SK-N-SH (cell line): ENCODE data around the gene CCNY. TPM values are rescaled to one million over a fixed set of nuclear protein-coding genes. Genes with fewer than 3 reads are reported as not detected.
"Not testable (repeated sequence)": the region's sequence is repeated elsewhere in the genome, so short reads cannot be mapped to it uniquely, and the experiment has no call there.

Source experiments
- CTCF ChIA-PET: fragments of 300-600, 350-600 bp; formaldehyde crosslinking; extraction: SDS; loops from one replicate; lab custom pipeline; 2021; lab: Yijun Ruan, JAX
- POLR2A ChIA-PET: fragments of 350-600 bp; sonication (Branson Sonifier 250); formaldehyde crosslinking; extraction: SDS; loops from one replicate; lab custom pipeline; 2020; ENCODE audit warnings: antibody characterized with exemption, inconsistent platforms; lab: Yijun Ruan, JAX
- DNase-seq: peaks from one replicate; pipeline ENCODE4 v3.0.0; 2012
- H2AFZ ChIP-seq: fragments of 200-600 bp; sonication (generic); 2 replicates; pipeline ENCODE4 v1.8.1; 2016; ENCODE audit warnings: antibody characterized with exemption, mild to moderate bottlenecking, low read depth
- H3F3A ChIP-seq: fragments of 200-600 bp; sonication (generic); replicated peaks from 2 replicates; pipeline ENCODE3; 2016; ENCODE audit warnings: antibody characterized with exemption, mild to moderate bottlenecking; ENCODE audit not compliant: insufficient read depth
- H3K27ac ChIP-seq, 2 experiments: fragments of 200-500 bp in 1 of 2; fragments of 200-600 bp in 1 of 2; sonication (Bioruptor generic) in 1 of 2; sonication (generic), shearing (Covaris generic) in 1 of 2; 2 replicates each; pipeline versions ENCODE4 v1.5.1 to v1.6.1; 2014 to 2016; ENCODE audit warnings: low read depth in 2 of 2, inconsistent platforms in 1 of 2, low read length in 1 of 2, mild to moderate bottlenecking in 1 of 2, mixed read lengths in 1 of 2
- H3K27me3 ChIP-seq: fragments of 200-600 bp; sonication (generic), shearing (Covaris generic); 2 replicates; pipeline ENCODE4 v1.6.1; 2016; ENCODE audit warnings: mixed run types; ENCODE audit not compliant: insufficient read depth
- H3K36me3 ChIP-seq, 2 experiments: fragments of 200-500 bp in 1 of 2; fragments of 200-600 bp in 1 of 2; sonication (Bioruptor generic) in 1 of 2; sonication (generic) in 1 of 2; replicated peaks in 1 of 2; 2 replicates each; pipeline versions ENCODE3 to v1.5.1; 2014 to 2016; ENCODE audit warnings: low read length in 1 of 2, mild to moderate bottlenecking in 1 of 2; ENCODE audit not compliant: insufficient read depth in 2 of 2, control insufficient read depth in 1 of 2
- H3K4me1 ChIP-seq, 2 experiments: fragments of 200-500 bp in 1 of 2; fragments of 200-600 bp in 1 of 2; sonication (Bioruptor generic) in 1 of 2; sonication (generic), shearing (Covaris generic) in 1 of 2; 2 replicates each; pipeline versions ENCODE4 v1.5.1 to v1.6.1; 2014 to 2016; ENCODE audit warnings: low read depth in 1 of 2, low read length in 1 of 2, mixed run types in 1 of 2; ENCODE audit not compliant: insufficient read depth in 2 of 2, control insufficient read depth in 1 of 2
- H3K4me2 ChIP-seq: fragments of 200-600 bp; sonication (generic), shearing (Covaris generic); 2 replicates; pipeline ENCODE4 v1.6.1; 2017; ENCODE audit warnings: mixed run types
- H3K4me3 ChIP-seq, 2 experiments: fragments of 200-500 bp in 1 of 2; fragments of 200-600 bp in 1 of 2; sonication (Bioruptor generic) in 1 of 2; sonication (generic), shearing (Covaris generic) in 1 of 2; 2 replicates each; pipeline versions ENCODE4 v1.5.1 to v1.8.1; 2014 to 2016; ENCODE audit warnings: low read depth in 2 of 2, inconsistent platforms in 1 of 2, low read length in 1 of 2, mild to moderate bottlenecking in 1 of 2, mixed read lengths in 1 of 2, moderate library complexity in 1 of 2
- H3K79me2 ChIP-seq: fragments of 200-600 bp; sonication (generic); 2 replicates; pipeline ENCODE4 v1.8.1; 2017; ENCODE audit warnings: mild to moderate bottlenecking; ENCODE audit not compliant: insufficient read depth
- H3K9ac ChIP-seq: fragments of 200-600 bp; sonication (generic); 2 replicates; pipeline ENCODE4 v1.6.1; 2017; ENCODE audit warnings: mixed run types
- H3K9me2 ChIP-seq: fragments of 200-600 bp; sonication (generic); 2 replicates; pipeline ENCODE4 v1.6.1; 2017; ENCODE audit warnings: mixed run types
- H3K9me3 ChIP-seq: fragments of 200-600 bp; sonication (generic); 2 replicates; pipeline ENCODE4 v1.6.1; 2017; ENCODE audit warnings: mixed run types, mild to moderate bottlenecking, moderate library complexity
- H4K20me1 ChIP-seq: fragments of 200-600 bp; sonication (generic); 2 replicates; pipeline ENCODE4 v1.6.1; 2017; ENCODE audit warnings: mild to moderate bottlenecking, mixed run types; ENCODE audit not compliant: insufficient read depth
- CHD2 ChIP-seq: fragments of 150-350 bp; IDR thresholded peaks from 2 replicates; pipeline ENCODE4 v1.6.1; 2018; ENCODE audit warnings: low read length; ENCODE audit not compliant: partially characterized antibody
- FOXM1 ChIP-seq: IDR thresholded peaks from 2 replicates; pipeline ENCODE4 v1.4.0; 2012; ENCODE audit warnings: low read depth, mild to moderate bottlenecking
- MXI1 ChIP-seq: IDR thresholded peaks from 2 replicates; pipeline ENCODE4 v1.6.1; 2012; ENCODE audit warnings: mild to moderate bottlenecking, low read depth, low read length, improper control_type of control experiment
- POLR2AphosphoS5 ChIP-seq: IDR thresholded peaks from 2 replicates; pipeline ENCODE4 v1.6.1; 2012; ENCODE audit warnings: low read depth, low read length
- RCOR1 ChIP-seq: fragments of 150-350 bp; IDR thresholded peaks from 2 replicates; pipeline ENCODE4 v1.6.1; 2017; ENCODE audit warnings: antibody characterized with exemption, low read length
- RFX5 ChIP-seq: IDR thresholded peaks from 2 replicates; pipeline ENCODE4 v1.6.1; 2012; ENCODE audit warnings: mild to moderate bottlenecking, improper control_type of control experiment, low read length
- RXRA ChIP-seq: IDR thresholded peaks from 2 replicates; pipeline ENCODE4 v1.4.0; 2012; ENCODE audit warnings: low read depth, mild to moderate bottlenecking, borderline replicate concordance
- SMC3 ChIP-seq: IDR thresholded peaks from 2 replicates; pipeline ENCODE4 v1.6.1; 2012; ENCODE audit warnings: low read depth, low read length, improper control_type of control experiment
- TCF12 ChIP-seq: IDR thresholded peaks from 2 replicates; pipeline ENCODE4 v1.4.0; 2012
- WGBS: methylation state at CpG from one replicate; pipeline ENCODE4 v1.1.6; 2017; ENCODE audit warnings: low lambda C conversion rate; 5-methylcytosine and 5-hydroxymethylcytosine counted together
- polyA plus RNA-seq, 3 experiments: library from polyadenylated mRNA; depleted of rRNA; stranded (reverse); fragments of >200 nt; gene quantifications; 2 replicates each; pipeline ENCODE4 v1.2.3, GENCODE V29; 2012
- TF ChIP-seq, protein P1 (sequence below): fragments of 200-600 bp; sonication (generic); IDR thresholded peaks from 2 replicates; pipeline ENCODE4 v1.6.1; 2017; ENCODE audit warnings: antibody characterized with exemption, mild to moderate bottlenecking, moderate library complexity
- TF ChIP-seq, protein P2 (sequence below): IDR thresholded peaks from 2 replicates; pipeline ENCODE4; 2012

Gene CCNY
- polyA plus RNA-seq, 1 of the 3 experiments (the other 2 are of a cell fraction) = 29.4 TPM

- Histone ChIP-seq H3K9me3 (no peaks in the 10 kb centered on the region), H3K4me2 (no peak overlapping the region), H3K27ac (no peak overlapping the region), H3F3A (peaks cover 5% of the 10 kb centered on the region), H3K79me2 (no peaks in the 10 kb centered on the region; the same call in 1 of the 2 replicates), H3K9ac (no peak overlapping the region), H3K27me3 (no peaks in the 10 kb centered on the region), H3K4me1 (peaks cover 6 to 12% of the 10 kb centered on the region in 2 experiments; a peak in 1 of 4 replicates), H2AFZ (no peak overlapping the region), H4K20me1 (no peaks in the 10 kb centered on the region), H3K36me3 (no peaks in the 10 kb centered on the region), H3K4me3 (no peak overlapping the region), H3K9me2 (no peaks in the 10 kb centered on the region)
- TF ChIP-seq, protein P1, sequence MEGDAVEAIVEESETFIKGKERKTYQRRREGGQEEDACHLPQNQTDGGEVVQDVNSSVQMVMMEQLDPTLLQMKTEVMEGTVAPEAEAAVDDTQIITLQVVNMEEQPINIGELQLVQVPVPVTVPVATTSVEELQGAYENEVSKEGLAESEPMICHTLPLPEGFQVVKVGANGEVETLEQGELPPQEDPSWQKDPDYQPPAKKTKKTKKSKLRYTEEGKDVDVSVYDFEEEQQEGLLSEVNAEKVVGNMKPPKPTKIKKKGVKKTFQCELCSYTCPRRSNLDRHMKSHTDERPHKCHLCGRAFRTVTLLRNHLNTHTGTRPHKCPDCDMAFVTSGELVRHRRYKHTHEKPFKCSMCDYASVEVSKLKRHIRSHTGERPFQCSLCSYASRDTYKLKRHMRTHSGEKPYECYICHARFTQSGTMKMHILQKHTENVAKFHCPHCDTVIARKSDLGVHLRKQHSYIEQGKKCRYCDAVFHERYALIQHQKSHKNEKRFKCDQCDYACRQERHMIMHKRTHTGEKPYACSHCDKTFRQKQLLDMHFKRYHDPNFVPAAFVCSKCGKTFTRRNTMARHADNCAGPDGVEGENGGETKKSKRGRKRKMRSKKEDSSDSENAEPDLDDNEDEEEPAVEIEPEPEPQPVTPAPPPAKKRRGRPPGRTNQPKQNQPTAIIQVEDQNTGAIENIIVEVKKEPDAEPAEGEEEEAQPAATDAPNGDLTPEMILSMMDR = no peak
- TF ChIP-seq FOXM1 (no peak), RCOR1 (no peak), TCF12 (no peak), CHD2 (no peak), MXI1 (no peak), POLR2AphosphoS5 (no peak), SMC3 (no peak), RFX5 (no peak), RXRA (no peak)
- TF ChIP-seq, protein P2, sequence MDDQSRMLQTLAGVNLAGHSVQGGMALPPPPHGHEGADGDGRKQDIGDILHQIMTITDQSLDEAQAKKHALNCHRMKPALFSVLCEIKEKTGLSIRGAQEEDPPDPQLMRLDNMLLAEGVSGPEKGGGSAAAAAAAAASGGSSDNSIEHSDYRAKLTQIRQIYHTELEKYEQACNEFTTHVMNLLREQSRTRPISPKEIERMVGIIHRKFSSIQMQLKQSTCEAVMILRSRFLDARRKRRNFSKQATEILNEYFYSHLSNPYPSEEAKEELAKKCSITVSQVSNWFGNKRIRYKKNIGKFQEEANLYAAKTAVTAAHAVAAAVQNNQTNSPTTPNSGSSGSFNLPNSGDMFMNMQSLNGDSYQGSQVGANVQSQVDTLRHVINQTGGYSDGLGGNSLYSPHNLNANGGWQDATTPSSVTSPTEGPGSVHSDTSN = no peak
- ChIA-PET POLR2A (interaction anchor here (0.6 kb wide), 1 partner anchor 35 kb away, joined by 4 read pairs; no protein-coding TSS in a partner anchor), CTCF (interaction anchor here (0.9 kb wide), 1 partner anchor 11 kb away, joined by 3 read pairs; no protein-coding TSS in a partner anchor)
- 56% methylated on average over 2 of the region's 2 CpGs for WGBS
- DNase-seq = no peak
Measured at GRCh38 chr10:35308809-35309208, 27.5 kb upstream of the CCNY start.

DNA sequence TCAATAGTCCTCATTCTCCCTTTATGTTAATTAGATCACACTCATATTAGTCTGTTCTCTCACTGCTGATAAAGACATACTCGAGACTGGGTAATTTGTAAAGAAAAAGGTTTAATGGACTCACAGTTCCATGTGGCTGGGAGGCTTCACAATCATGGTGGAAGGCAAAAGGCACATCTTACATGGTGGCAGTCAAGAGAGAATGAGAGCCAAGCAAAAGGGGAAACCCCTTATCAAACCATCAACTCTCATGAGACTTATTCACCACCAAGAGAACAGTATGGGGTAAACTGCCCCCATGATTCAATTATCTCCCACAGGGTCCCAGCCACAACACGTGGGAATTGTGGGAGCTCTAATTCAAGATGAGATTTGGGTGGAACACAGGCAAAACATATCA, 22.2 kb upstream of the CCNY start:
- WGBS = 64% methylated on average over 2 of the region's 2 CpGs
- POLR2A ChIA-PET = not testable (repeated sequence)

GRCh38 chr10:35315235-35315634, 21.1 kb upstream of the CCNY start:
- H3K9me2 ChIP-seq, CTCF ChIA-PET: not testable (repeated sequence)

More for the DNA sequence above, 22.2 kb upstream of the CCNY start:
- H3F3A ChIP-seq, DNase-seq, H2AFZ ChIP-seq, H3K27me3 ChIP-seq, H3K4me2 ChIP-seq, CTCF ChIA-PET, H3K4me1 ChIP-seq, H3K79me2 ChIP-seq, H3K4me3 ChIP-seq, H3K9ac ChIP-seq, H3K9me2 ChIP-seq, H3K27ac ChIP-seq, H4K20me1 ChIP-seq, H3K9me3 ChIP-seq: not testable (repeated sequence)
- peaks cover 0 to 17% of the 10 kb centered on the region in 2 experiments for H3K36me3 ChIP-seq

More at GRCh38 chr10:35315235-35315634, 21.1 kb upstream of the CCNY start:
- H2AFZ ChIP-seq, H3K9ac ChIP-seq, H3K4me1 ChIP-seq, POLR2A ChIA-PET, H3F3A ChIP-seq, H4K20me1 ChIP-seq, DNase-seq, H3K27ac ChIP-seq, H3K27me3 ChIP-seq, H3K9me3 ChIP-seq, H3K4me2 ChIP-seq, H3K4me3 ChIP-seq: not testable (repeated sequence)
- Histone ChIP-seq H3K79me2 (peaks cover 11% of the 10 kb centered on the region; the same call in 1 of the 2 replicates), H3K36me3 (peaks cover 0 to 17% of the 10 kb centered on the region in 2 experiments)
